BLaER1 (cell line): Measurements from ENCODE around the gene ARSB.

Experiments
- H3K27ac ChIP-seq: shearing (Covaris generic); formaldehyde crosslinking; 2 replicates; pipeline ENCODE4 v1.8.1; 2022
- H3K27me3 ChIP-seq: shearing (Covaris generic); formaldehyde crosslinking; 2 replicates; pipeline ENCODE4 v1.8.1; 2022
- H3K36me3 ChIP-seq: shearing (Covaris generic); formaldehyde crosslinking; 2 replicates; pipeline ENCODE4 v1.8.1; 2022
- H3K4me1 ChIP-seq: shearing (Covaris generic); formaldehyde crosslinking; 2 replicates; pipeline ENCODE4 v1.8.1; 2022
- H3K4me2 ChIP-seq: shearing (Covaris generic); formaldehyde crosslinking; 2 replicates; pipeline ENCODE4 v1.8.1; 2022
- H3K4me3 ChIP-seq: shearing (Covaris generic); formaldehyde crosslinking; 2 replicates; pipeline ENCODE4 v1.8.1; 2022
- H3K9ac ChIP-seq: shearing (Covaris generic); formaldehyde crosslinking; 2 replicates; pipeline ENCODE4 v1.8.1; 2022
- H3K9me3 ChIP-seq: shearing (Covaris generic); formaldehyde crosslinking; 2 replicates; pipeline ENCODE4 v1.8.1; 2022
- H4K20me1 ChIP-seq: shearing (Covaris generic); formaldehyde crosslinking; 2 replicates; pipeline ENCODE4 v1.8.1; 2022
- Cebpa-rat ChIP-seq: shearing (Covaris generic); IDR thresholded peaks from 2 replicates; pipeline ENCODE4 v1.8.1; 2022

Gene ARSB

DNA sequence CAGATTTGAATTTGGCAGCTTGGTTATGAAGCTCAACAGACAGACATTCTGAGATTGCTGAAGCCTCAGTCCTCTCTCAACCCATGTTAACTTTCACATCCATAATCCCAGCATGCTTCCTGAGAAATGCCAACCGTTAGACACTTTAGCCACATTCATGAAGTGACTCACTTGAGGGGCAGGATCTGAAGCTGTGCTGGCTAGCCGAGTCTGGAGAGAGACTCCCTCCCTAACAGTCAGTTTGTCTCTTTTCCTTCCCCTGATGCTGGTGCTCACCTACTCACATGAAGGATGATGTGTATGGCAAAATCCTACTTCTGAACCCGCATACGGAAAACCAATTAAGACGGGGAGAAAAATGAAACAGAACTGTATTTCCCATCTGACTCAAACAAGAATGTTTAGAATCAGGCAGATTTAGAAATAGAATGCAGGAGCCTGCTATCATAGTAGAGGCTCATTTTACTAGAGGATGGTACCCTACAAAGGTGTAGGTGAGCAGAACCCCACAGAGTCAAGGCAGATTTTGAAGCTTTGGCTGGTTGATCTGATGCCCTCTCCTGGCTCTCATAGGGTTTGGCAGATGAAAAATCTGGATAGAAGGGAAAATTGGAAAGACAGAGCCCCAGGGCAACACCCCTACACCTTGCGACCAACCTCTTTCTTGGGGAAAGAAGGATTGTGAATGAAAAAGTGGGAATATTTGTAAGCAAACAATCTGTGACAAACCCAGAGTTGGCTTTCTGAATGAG is 185.7 kb downstream of the ARSB start:
- Histone ChIP-seq H3K4me2 (no peak overlapping the region), H3K9ac (no peak overlapping the region), H3K27me3 (no peaks in the 10 kb centered on the region), H4K20me1 (no peaks in the 10 kb centered on the region), H3K27ac (no peak overlapping the region), H3K4me1 (no peaks in the 10 kb centered on the region), H3K36me3 (peaks cover 10% of the 10 kb centered on the region), H3K9me3 (peaks cover 22% of the 10 kb centered on the region), H3K4me3 (no peak overlapping the region)
- TF ChIP-seq Cebpa-rat, result no peak

DNA sequence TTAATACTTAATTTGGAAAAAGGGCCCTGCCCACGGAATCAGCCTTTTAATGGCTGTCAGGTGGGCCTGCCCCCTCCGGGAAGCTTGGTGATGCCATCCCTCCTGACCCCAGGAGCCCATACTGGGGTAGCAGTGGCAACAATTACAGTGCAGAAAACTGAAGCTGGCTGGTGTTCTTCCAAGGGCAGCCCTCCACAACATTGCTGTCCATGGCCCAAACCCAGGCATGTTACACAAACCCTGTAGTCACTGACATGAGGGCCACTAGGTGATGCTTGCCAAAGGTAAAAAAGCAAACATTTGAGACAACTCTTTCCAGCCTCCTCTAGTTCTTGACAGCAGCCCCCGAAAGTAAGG is 186.5 kb downstream of the ARSB start:
- H3K36me3 ChIP-seq, result peaks cover 10% of the 10 kb centered on the region
- no peaks in the 10 kb centered on the region for H3K4me1 ChIP-seq
- no peaks in the 10 kb centered on the region for H4K20me1 ChIP-seq
- H3K27me3 ChIP-seq, result no peaks in the 10 kb centered on the region
- no peak overlapping the region for H3K27ac ChIP-seq
- peaks cover 22% of the 10 kb centered on the region for H3K9me3 ChIP-seq
- H3K4me2 ChIP-seq, result no peak overlapping the region
- H3K4me3 ChIP-seq, result no peak overlapping the region
- H3K9ac ChIP-seq, result no peak overlapping the region
- no peak for TF ChIP-seq Cebpa-rat

DNA sequence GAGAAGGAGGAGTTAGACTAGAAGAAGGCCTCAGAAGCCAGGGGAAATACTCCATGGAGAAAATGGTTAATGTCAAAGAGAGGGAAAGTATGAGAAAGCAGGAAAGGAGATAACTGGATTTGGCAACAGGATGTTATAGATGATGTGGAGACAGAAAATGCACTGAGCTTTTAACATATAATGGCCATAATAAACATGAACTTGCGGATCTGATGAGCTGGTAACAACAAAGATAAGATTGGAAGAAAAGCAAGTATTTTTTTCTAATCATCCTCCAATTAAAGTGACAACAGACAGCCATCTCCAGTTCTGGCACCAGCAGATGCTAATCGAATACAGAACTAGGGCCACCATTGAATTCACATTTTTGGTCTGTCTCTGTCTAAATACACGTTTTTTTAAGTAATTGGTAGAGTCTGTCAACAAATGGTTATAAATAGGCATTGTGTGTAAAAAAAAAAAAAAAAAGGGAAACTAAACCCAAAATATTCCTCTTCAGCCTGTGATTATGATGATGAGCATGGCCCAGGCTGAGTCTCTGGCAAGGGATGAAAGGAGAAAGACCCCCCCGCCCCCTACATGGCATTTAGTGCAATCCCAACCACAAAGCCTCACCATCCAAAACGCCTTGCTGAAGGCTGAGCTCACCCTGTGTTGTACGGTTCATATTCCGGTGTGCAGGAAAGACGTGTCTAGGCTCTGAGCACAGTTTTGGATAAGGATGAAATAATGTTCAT is 187.0 kb downstream of the ARSB start:
- Histone ChIP-seq H4K20me1 (no peaks in the 10 kb centered on the region), H3K27me3 (no peaks in the 10 kb centered on the region), H3K4me1 (no peaks in the 10 kb centered on the region), H3K27ac (no peak overlapping the region), H3K36me3 (peaks cover 10% of the 10 kb centered on the region), H3K4me2 (no peak overlapping the region), H3K9ac (no peak overlapping the region), H3K9me3 (peaks cover 22% of the 10 kb centered on the region), H3K4me3 (no peak overlapping the region)
- no peak for TF ChIP-seq Cebpa-rat

DNA sequence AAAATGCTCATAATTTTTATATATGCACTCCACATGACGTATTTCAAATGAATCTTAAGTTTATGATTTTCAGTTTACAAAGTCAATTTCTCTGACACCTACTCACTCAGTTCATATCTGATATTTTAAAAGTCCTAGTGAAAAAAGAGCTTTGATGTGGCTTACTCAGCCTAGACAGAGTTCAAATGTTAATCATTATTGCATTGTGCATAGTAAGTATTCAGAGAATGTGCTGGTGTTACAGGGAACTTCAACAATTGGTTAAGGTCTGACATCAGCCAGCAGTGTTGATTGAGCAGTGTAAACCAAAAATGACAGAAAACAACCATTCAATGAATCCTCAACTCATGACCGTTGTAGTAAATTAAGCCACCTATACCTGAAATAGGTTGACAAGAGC is 189.4 kb downstream of the ARSB start:
- Histone ChIP-seq H3K9me3 (peaks cover 9% of the 10 kb centered on the region; the same call in 1 of the 2 replicates), H4K20me1 (no peaks in the 10 kb centered on the region), H3K36me3 (peaks cover 2% of the 10 kb centered on the region), H3K4me1 (peaks cover 6% of the 10 kb centered on the region; the same call in 1 of the 2 replicates), H3K27ac (no peak overlapping the region), H3K4me3 (no peak overlapping the region), H3K9ac (no peak overlapping the region), H3K4me2 (no peak overlapping the region), H3K27me3 (no peaks in the 10 kb centered on the region)
- no peak for TF ChIP-seq Cebpa-rat

DNA sequence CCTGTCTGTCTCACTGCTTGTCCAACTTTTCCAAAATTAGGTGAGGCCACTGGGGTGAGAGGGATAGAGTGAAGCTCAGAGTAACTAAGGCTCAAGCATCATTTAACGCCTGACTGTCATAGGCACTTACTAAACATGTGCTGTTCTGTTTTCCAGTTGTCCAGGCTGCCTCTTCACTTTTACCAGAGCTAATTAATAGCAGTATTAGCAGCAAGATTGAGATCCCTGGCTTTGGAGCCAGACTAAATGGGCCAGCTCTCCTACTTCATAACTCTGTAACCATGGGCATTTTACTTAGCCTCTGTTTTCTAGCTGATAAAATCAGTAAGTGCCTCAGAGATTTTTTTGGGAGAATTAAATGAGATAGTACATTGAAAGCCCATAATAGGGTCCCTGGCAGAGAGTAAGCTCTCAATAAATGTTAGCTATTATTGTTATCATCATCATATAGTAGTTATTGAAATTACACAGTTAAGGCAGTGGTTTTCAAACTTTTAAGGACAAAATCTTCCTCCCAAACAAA is 190.4 kb downstream of the ARSB start:
- Histone ChIP-seq H3K9ac (no peak overlapping the region), H3K27me3 (no peaks in the 10 kb centered on the region), H3K9me3 (0 out of 2 replicates have a peak, but pooled peaks cover under 1% of the 10 kb centered on the region), H3K4me2 (no peak overlapping the region), H3K27ac (no peak overlapping the region), H3K4me3 (no peak overlapping the region), H3K36me3 (no peaks in the 10 kb centered on the region), H4K20me1 (no peaks in the 10 kb centered on the region), H3K4me1 (peaks cover 6% of the 10 kb centered on the region; the same call in 1 of the 2 replicates)
- TF ChIP-seq Cebpa-rat, result no peak

DNA sequence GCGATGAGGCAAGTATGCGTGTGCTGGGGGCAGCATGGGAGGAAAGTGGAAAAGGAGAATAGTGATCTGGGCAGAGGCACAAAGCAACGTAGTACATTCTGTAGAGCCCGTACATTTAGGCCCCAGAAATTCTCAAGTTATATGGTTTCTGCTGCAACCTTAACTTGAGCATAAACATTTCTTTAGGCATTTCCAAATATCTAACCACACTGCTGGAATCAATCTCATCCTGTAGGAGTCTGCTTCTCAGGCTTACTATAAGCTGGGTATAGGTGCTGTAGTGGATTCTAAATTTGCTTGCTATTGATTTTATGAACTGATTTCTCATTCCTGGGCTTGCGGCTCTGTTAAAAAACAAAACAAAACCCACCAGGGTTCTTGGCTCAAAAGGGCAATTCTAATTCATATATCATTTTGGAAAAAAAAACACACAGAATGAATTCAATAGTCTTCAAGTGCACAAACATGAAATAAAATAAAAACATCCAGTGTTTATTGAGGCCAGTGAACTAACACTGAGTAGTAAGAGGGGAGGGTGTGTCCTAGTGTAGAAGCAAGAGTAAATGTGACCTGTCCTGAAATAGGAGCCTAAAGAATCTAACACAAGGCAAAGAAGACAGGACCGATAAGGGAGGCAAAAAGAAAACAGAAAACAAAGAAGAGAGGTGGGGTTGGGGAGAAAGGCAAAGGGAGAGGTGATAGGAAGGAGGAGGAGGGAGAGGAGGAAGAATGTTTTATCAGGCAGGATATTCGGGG is 191.0 kb downstream of the ARSB start:
- Histone ChIP-seq H3K4me2 (no peak overlapping the region), H4K20me1 (no peaks in the 10 kb centered on the region)
- TF ChIP-seq Cebpa-rat, result no peak

DNA sequence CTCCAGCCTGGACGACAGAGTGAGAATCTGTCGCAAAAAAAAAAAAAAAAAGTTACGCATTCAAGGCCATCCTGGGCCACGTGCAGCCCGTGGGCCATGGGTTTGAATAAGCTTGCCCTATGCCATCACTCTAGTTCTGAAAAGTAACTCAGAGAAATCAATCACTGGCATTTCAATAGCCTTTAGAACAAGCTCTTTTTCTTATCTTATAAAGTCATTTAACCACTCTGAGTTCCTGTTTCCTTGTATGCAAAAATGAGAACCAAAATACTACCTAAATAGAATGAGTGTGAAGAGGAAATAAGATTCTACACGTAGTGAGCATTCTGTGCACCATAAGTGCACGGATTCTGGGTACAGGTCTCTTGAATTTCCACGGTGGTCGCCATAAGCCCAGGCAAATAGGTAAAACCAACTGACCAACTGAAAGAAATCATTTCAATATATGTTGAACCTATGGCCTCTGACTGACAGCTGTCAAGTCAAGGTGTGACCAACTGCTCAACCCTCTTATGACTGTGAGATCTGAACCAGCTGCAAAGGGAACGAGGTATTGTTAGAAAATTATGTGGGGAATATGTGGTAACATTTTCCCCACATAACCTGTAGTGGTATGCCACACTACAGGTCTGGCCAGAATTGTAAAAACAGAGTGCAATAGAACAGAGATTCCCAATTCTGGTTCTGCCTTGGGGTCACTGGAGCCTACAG is 192.6 kb downstream of the ARSB start:
- TF ChIP-seq Cebpa-rat, result no peak
- Histone ChIP-seq H3K4me2 (no peak overlapping the region), H3K9me3 (no peaks in the 10 kb centered on the region), H3K4me1 (peaks cover 6% of the 10 kb centered on the region; the same call in 1 of the 2 replicates), H3K27me3 (no peaks in the 10 kb centered on the region), H3K4me3 (no peak overlapping the region), H3K9ac (no peak overlapping the region), H3K27ac (no peak overlapping the region), H4K20me1 (no peaks in the 10 kb centered on the region), H3K36me3 (no peaks in the 10 kb centered on the region)

More for the DNA sequence above, 191.0 kb downstream of the ARSB start:
- no peak overlapping the region for H3K4me3 ChIP-seq
- H3K27ac ChIP-seq, result no peak overlapping the region
- no peaks in the 10 kb centered on the region for H3K27me3 ChIP-seq
- no peaks in the 10 kb centered on the region for H3K36me3 ChIP-seq
- H3K4me1 ChIP-seq, result peaks cover 6% of the 10 kb centered on the region; the same call in 1 of the 2 replicates
- H3K9ac ChIP-seq, result no peak overlapping the region
- H3K9me3 ChIP-seq, result no peaks in the 10 kb centered on the region

DNA sequence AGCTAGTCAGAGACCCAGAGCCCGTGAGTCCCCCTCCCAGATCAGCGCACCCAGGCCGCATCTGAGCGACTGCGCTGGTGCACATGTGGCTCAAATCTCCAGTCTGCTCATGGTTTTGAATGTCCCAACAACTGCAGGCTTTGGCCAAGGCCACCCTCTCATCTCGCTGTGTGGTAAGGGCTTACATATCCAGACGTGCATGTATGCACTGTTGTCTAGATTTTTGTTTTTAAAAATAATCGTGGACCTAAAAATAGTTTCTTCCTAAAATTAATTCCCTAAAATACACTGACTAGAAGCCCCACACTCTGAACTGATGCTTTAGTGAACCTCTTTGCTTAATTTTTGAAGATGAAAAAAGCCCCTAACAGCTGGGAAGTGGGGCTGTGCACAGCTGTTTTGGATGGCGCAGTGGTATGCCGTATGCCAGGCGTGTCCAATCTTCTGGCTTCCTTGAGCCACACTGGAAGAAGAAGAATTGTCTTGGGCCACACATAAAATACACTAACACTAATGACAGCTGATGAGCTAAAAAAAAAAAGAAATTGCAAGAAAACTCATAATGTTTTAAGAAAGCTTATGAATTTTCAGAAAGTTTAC is 193.5 kb downstream of the ARSB start:
- Histone ChIP-seq H3K9ac (no peak overlapping the region), H3K4me3 (no peak overlapping the region)

DNA sequence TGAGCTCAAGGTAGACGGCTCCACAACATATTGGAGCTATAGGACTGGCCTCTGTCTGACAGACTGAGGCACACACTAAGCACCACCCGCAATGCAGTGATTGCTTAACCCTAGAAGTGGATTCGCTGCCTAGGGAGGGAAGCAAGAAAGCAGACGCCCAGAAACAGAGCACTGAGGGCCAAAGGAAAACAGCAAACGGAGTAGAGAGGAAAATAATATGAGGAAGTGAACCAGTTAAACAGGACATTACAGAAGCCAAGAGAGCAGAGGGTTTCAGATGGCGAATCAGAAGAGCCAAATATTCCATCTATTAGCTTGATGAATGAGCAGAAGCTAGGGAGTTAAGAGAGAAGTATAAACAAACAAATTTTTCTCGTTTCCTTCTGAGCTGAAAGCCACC is 197.3 kb downstream of the ARSB start:
- Histone ChIP-seq H3K27ac (no peak overlapping the region), H4K20me1 (no peaks in the 10 kb centered on the region), H3K27me3 (no peaks in the 10 kb centered on the region), H3K9ac (no peak overlapping the region), H3K9me3 (no peaks in the 10 kb centered on the region), H3K36me3 (no peaks in the 10 kb centered on the region), H3K4me2 (no peak overlapping the region), H3K4me1 (peaks cover 6% of the 10 kb centered on the region; the same call in 1 of the 2 replicates), H3K4me3 (no peak overlapping the region)
- no peak for TF ChIP-seq Cebpa-rat

More for the DNA sequence above, 193.5 kb downstream of the ARSB start:
- Histone ChIP-seq H3K27ac (no peak overlapping the region), H3K9me3 (no peaks in the 10 kb centered on the region), H4K20me1 (no peaks in the 10 kb centered on the region), H3K4me1 (peaks cover 6% of the 10 kb centered on the region; the same call in 1 of the 2 replicates), H3K27me3 (no peaks in the 10 kb centered on the region), H3K36me3 (no peaks in the 10 kb centered on the region), H3K4me2 (no peak overlapping the region)
- no peak for TF ChIP-seq Cebpa-rat
